CD4-positive, CD25-positive, alpha-beta regulatory T cell (primary cell): Measurements from ENCODE around the gene GYS2. TPM values are rescaled to one million over a fixed set of nuclear protein-coding genes. Genes with fewer than 3 reads are reported as not detected.

Experiments used
- ATAC-seq, 2 donors: fragments of 150-1000 bp; cut with Tn5 transposase; one replicate each; pipeline ENCODE4 v1.10.0; 2021; ENCODE audit warnings: low read depth in 2 of 2, moderate number of reproducible peaks in 2 of 2, moderate library complexity in 1 of 2
- DNase-seq, 3 donors: peaks; one replicate each; pipeline versions ENCODE4 v3.0.0 to v3.0.0-alpha.2; 2012 to 2022; ENCODE audit warnings: mixed read lengths in 1 of 3
- H3K27ac ChIP-seq: one replicate; pipeline ENCODE4 v1.7.0; 2013; ENCODE audit warnings: mild to moderate bottlenecking, low read length; ENCODE audit not compliant: insufficient read depth, poor library complexity, severe bottlenecking
- H3K27me3 ChIP-seq: one replicate; pipeline ENCODE4 v1.7.0; 2013; ENCODE audit warnings: low read length; ENCODE audit not compliant: control insufficient read depth, insufficient read depth
- H3K36me3 ChIP-seq: one replicate; pipeline ENCODE4 v1.7.0; 2013; ENCODE audit warnings: mild to moderate bottlenecking, low read length, moderate library complexity; ENCODE audit not compliant: control insufficient read depth, insufficient read depth
- H3K4me1 ChIP-seq: 2 replicates; pipeline ENCODE4 v1.7.0; 2013; ENCODE audit warnings: mild to moderate bottlenecking, low read length; ENCODE audit not compliant: insufficient read depth, control insufficient read depth, poor library complexity, severe bottlenecking
- H3K4me3 ChIP-seq: one replicate; pipeline ENCODE4 v1.7.0; 2013; ENCODE audit warnings: low read depth, mild to moderate bottlenecking, low read length, moderate library complexity
- H3K9me3 ChIP-seq, 2 experiments: 1 replicate in 1 of 2; 2 replicates in 1 of 2; pipeline ENCODE4 v1.7.0; 2013; ENCODE audit warnings: low read length in 2 of 2, mild to moderate bottlenecking in 1 of 2, moderate library complexity in 1 of 2; ENCODE audit not compliant: control insufficient read depth in 2 of 2
- H3K27ac Mint-ChIP-seq, 3 donors: one replicate each; pipeline ENCODE4 v1.8.0; 2020 to 2022; ENCODE audit warnings: mild to moderate bottlenecking in 3 of 3, mixed read lengths in 3 of 3, moderate library complexity in 2 of 3
- H3K27me3 Mint-ChIP-seq: one replicate; pipeline ENCODE4 v1.8.0; 2022; ENCODE audit warnings: mild to moderate bottlenecking, mixed read lengths
- H3K36me3 Mint-ChIP-seq: one replicate; pipeline ENCODE4 v1.8.0; 2020; ENCODE audit warnings: mixed read lengths
- H3K4me1 Mint-ChIP-seq, 4 donors: one replicate each; pipeline ENCODE4 v1.8.0; 2020 to 2022; ENCODE audit warnings: mixed read lengths in 4 of 4, mild to moderate bottlenecking in 1 of 4
- H3K4me3 Mint-ChIP-seq, 4 donors: one replicate each; pipeline ENCODE4 v1.8.0; 2020 to 2022; ENCODE audit warnings: mild to moderate bottlenecking in 4 of 4, mixed read lengths in 4 of 4, moderate library complexity in 3 of 4
- H3K9me3 Mint-ChIP-seq, 7 donors: one replicate each; pipeline ENCODE4 v1.8.0; 2020 to 2022; ENCODE audit warnings: mixed read lengths in 7 of 7, mild to moderate bottlenecking in 3 of 7, moderate library complexity in 2 of 7
- polyA plus RNA-seq, 4 donors: library from polyadenylated mRNA; unstranded; fragments of 300-500 nt; fragmentation: Illumina TruSeq; gene quantifications; one replicate each; pipeline ENCODE4 v1.2.3, GENCODE V29; 2021
- total RNA-seq: library from RNA; stranded (reverse); gene quantifications from one replicate; pipeline ENCODE4 v1.2.3, GENCODE V29; 2022

Gene GYS2
- total and polyA plus RNA-seq, 5 donors from 2014 or later = 0.08 to 0.09 TPM; not detected in 3

DNA sequence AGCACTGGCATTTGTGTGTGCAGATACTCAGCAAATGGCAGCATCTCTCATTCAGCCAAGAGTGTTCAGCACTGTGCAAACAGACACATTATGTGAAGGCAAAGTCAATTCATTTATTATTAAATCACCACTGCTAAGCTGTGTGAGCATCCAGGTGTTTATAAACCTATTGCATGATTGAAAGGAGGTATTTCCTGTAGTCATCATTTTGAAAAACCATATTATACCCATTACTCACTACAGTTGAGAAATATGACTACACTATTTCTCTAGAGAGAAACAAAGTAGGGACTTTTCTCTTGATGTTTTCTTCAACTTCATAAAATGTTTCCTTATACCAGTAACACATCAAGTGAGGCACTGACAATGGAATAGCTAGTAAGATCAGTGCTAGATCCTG, 64.8 kb downstream of the GYS2 start:
- Mint-ChIP-seq H3K27me3 (no peaks in the 10 kb centered on the region), H3K4me1 (peaks cover 0 to 10% (median 0%) of the 10 kb centered on the region in 4 donors), H3K9me3 (peaks cover 0 to 2% (median 0%) of the 10 kb centered on the region in 7 donors), H3K27ac (no peak overlapping the region), H3K36me3 (no peaks in the 10 kb centered on the region), H3K4me3 (no peak overlapping the region)
- H3K4me1 ChIP-seq = no peaks in the 10 kb centered on the region
- no peaks in the 10 kb centered on the region for H3K27me3 ChIP-seq
- H3K4me3 ChIP-seq = no peak overlapping the region
- H3K9me3 ChIP-seq = no peaks in the 10 kb centered on the region
- H3K36me3 ChIP-seq = no peaks in the 10 kb centered on the region
- DNase-seq (peak in 1 of 3 donors; percentile 40), ATAC-seq (no peak)
- no peak overlapping the region for H3K27ac ChIP-seq

DNA sequence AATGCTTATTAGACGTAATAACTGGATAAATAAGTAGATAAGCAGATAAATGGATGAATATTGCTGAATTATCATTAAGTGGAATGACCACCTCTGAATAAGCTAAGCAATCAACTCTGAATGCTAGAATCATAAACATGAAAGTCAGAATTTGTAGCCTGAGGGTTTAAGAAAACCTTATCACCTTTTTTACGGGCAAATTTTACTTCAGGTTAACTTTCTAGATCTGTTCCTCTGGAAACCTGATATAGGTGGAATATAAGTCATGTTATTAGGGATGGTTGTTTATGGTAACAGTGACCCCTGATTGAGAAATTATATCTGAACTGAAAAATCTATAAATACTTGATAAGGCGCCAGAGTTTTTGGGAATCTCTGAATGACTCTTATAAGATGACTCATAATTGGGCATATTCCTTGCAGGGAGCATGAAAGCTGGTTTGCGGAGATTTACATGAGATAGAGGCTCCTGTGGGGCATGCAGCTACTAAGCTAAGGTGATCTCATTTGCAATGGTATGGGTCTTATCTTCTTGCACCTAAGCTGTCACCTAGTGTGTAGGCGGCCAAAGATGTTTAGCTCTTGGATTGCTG, 66.5 kb downstream of the GYS2 start:
- Histone ChIP-seq H3K4me1 (no peaks in the 10 kb centered on the region), H3K27ac (no peak overlapping the region), H3K27me3 (no peaks in the 10 kb centered on the region), H3K4me3 (no peak overlapping the region), H3K9me3 (no peaks in the 10 kb centered on the region), H3K36me3 (no peaks in the 10 kb centered on the region)
- H3K36me3 Mint-ChIP-seq = no peaks in the 10 kb centered on the region
- H3K27ac Mint-ChIP-seq = no peak overlapping the region
- H3K9me3 Mint-ChIP-seq = peaks cover 0 to 2% (median 0%) of the 10 kb centered on the region in 7 donors
- peaks cover 0 to 12% (median 0%) of the 10 kb centered on the region in 4 donors for H3K4me1 Mint-ChIP-seq
- no peak overlapping the region for H3K4me3 Mint-ChIP-seq
- no peaks in the 10 kb centered on the region for H3K27me3 Mint-ChIP-seq
- DNase-seq = no peak
- no peak for ATAC-seq

DNA sequence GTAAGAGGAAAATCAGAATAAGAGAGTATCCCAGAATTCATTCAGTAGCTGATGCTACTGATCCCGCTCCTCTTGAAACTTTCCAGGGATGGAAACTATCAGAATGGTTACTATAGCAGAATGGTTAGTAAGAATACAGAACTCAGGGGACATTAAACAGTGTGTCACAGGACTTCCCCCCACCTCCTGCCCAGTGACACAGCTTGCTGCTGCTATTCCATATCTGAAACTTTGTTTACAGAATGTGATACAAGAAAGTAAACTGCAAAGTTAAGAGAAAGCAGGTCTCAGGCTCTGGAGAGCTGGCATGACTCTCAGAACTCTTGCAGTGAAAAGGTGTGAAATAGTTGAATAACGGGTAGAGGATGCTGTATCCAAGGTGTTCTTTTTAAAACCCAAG, 75.2 kb downstream of the GYS2 start:
- Mint-ChIP-seq H3K4me3 (peak overlapping the region in 1 of 4 donors; percentile 29), H3K4me1 (peaks cover 0 to 10% (median 4%) of the 10 kb centered on the region in 4 donors), H3K27ac (no peak overlapping the region), H3K27me3 (peaks cover 29% of the 10 kb centered on the region), H3K36me3 (no peaks in the 10 kb centered on the region), H3K9me3 (peaks cover 0 to 4% (median 0%) of the 10 kb centered on the region in 7 donors)
- Histone ChIP-seq H3K36me3 (no peaks in the 10 kb centered on the region), H3K9me3 (no peaks in the 10 kb centered on the region), H3K27me3 (peaks cover 24% of the 10 kb centered on the region), H3K4me3 (no peak overlapping the region), H3K27ac (no peak overlapping the region), H3K4me1 (peaks cover 16% of the 10 kb centered on the region)
- DNase-seq = no peak
- ATAC-seq = no peak

DNA sequence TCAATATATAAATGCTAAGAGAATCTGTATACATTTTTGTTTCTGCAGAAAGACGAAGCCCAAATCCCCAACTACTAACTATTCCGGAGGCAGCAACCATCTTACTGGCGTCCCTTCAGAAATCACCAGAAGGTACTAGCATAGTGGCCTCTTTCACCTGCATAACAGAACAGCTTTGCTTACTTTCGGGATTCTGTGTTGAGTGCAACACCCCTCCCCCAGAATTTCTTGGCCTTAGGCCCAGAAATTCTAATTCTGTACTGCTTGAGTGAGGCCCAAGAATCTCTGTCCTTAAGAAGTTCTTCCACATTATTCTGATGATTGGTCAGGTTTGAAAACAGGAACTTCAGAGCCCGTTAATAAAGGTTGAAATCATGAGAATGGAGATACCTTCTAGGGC, 75.7 kb downstream of the GYS2 start:
- Histone ChIP-seq H3K27me3 (peaks cover 24% of the 10 kb centered on the region), H3K9me3 (no peaks in the 10 kb centered on the region), H3K4me1 (peaks cover 16% of the 10 kb centered on the region), H3K36me3 (no peaks in the 10 kb centered on the region), H3K4me3 (no peak overlapping the region), H3K27ac (no peak overlapping the region)
- H3K4me1 Mint-ChIP-seq = peaks cover 0 to 10% (median 4%) of the 10 kb centered on the region in 4 donors
- H3K4me3 Mint-ChIP-seq = peak overlapping the region in 3 of 4 donors; percentile 48 to 83 (median 64)
- DNase-seq (no peak), ATAC-seq (no peak)
- no peak overlapping the region for H3K27ac Mint-ChIP-seq
- H3K9me3 Mint-ChIP-seq = peaks cover 0 to 4% (median 1%) of the 10 kb centered on the region in 7 donors
- peaks cover 29% of the 10 kb centered on the region for H3K27me3 Mint-ChIP-seq
- no peaks in the 10 kb centered on the region for H3K36me3 Mint-ChIP-seq

DNA sequence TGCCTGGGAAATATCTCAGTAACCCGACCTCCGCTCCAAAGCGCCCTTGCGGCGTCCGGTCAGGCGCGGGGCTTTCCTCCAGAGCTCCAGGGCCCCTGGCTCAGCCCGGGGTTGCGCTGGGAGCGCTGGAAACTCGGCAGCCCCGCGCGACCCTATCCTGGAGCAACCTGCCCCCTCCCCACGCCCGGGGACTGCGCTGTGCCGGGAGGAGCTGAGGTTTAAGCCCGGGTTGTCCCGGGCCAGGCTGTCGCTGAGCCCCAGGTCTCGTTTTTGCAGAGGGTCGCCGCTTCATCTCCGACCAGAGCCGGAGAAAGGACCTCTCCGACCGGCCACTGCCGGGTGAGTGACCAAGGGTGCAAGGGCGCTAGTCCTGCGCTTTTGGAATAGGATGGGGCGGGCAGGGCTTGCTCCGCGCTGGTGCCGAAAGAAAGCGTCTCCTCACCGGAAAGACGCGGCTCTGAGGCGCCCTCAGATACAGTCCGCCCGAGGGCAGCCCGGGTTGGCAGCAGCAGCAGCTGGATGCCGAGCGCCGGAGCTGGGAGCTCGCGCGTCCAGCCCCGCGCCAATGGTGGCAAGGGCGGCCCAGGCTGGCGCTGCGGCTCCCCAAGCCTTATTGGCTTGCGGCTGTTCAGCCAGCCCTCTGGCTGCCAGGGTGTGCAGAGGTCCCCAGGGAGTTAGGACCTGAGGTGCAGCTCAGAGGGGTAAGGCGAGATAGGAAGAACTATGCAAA, 77.0 kb downstream of the GYS2 start:
- no peak overlapping the region for H3K27ac ChIP-seq
- DNase-seq (peak; percentile 33 to 83 (median 62)), ATAC-seq (peak; percentile 91 to 93)
- no peaks in the 10 kb centered on the region for H3K36me3 ChIP-seq
- H3K9me3 ChIP-seq = no peaks in the 10 kb centered on the region
- Mint-ChIP-seq H3K9me3 (peaks cover 0 to 4% (median 1%) of the 10 kb centered on the region in 7 donors), H3K27me3 (peaks cover 29% of the 10 kb centered on the region), H3K4me1 (peaks cover 0 to 10% (median 4%) of the 10 kb centered on the region in 4 donors), H3K4me3 (peak overlapping the region; percentile 64 to 92 (median 84)), H3K27ac (peak overlapping the region in 1 of 3 donors; percentile 45), H3K36me3 (no peaks in the 10 kb centered on the region)
- H3K4me1 ChIP-seq = peaks cover 16% of the 10 kb centered on the region
- peaks cover 24% of the 10 kb centered on the region for H3K27me3 ChIP-seq
- peak overlapping the region; percentile 73 for H3K4me3 ChIP-seq

DNA sequence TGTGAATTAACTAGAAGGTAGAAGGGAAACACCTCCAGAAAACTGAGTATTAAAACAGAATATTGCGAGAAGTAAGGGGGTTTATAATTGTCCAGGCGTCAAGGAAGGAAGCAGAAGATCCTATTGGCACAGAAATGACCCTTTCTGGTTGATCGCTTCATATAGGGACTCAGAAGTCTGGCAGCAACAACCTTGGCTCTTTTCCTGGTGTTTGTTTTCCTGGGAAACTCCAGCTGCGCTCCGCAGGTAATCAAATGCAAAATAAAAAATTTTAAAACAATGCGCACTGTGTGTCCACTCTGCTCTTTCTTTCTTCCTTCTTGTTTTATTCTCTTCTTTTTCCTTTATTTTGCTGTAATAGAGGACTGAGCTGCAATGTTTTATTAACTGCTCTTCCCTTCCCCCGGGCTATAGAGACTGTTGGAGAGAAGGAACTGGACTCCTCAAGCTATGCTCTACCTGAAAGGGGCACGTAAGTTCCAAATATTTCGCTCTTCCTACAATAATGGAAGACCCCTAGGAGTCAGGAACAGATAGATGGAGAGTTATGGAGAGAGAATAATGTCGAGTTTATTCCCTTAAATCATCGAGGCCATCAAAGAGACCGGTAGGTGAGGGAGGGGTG, 77.8 kb downstream of the GYS2 start:
- Mint-ChIP-seq H3K4me3 (peak overlapping the region; percentile 64 to 87 (median 85)), H3K27ac (peak overlapping the region in 1 of 3 donors; percentile 45), H3K9me3 (peaks cover 0 to 4% (median 1%) of the 10 kb centered on the region in 7 donors), H3K36me3 (no peaks in the 10 kb centered on the region), H3K27me3 (peaks cover 29% of the 10 kb centered on the region), H3K4me1 (peaks cover 0 to 10% (median 4%) of the 10 kb centered on the region in 4 donors)
- no peak overlapping the region for H3K27ac ChIP-seq
- peaks cover 22% of the 10 kb centered on the region for H3K27me3 ChIP-seq
- peak overlapping the region; percentile 60 for H3K4me3 ChIP-seq
- no peak for DNase-seq
- no peak for ATAC-seq
- no peaks in the 10 kb centered on the region for H3K9me3 ChIP-seq
- peaks cover 16% of the 10 kb centered on the region for H3K4me1 ChIP-seq
- H3K36me3 ChIP-seq = no peaks in the 10 kb centered on the region

DNA sequence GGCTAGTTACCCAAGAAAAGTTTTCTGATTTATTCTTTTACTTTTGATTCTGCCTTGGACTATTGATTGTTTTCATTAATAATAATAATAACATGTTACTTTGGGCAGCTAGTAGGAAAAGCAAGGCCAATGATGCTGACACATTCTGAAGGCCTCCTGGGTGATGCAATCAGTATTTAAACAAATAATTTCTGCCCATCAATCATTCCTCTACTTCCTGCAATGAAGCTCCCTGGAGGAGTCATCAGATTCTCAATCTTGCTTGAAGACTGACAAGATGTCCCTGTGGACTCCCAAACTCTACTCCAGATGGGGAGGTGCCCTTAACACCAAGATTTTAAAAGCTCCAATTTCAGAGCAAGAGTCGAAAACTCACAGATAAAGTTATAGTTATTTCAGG, 78.6 kb downstream of the GYS2 start, which contains the start of gene SPX:
TSS of gene SPX (plus strand) at position 244 of the 400 bp plus-strand sequence. CDS start 177 bp downstream, outside the sequence.
- Mint-ChIP-seq H3K36me3 (no peaks in the 10 kb centered on the region), H3K27me3 (peaks cover 29% of the 10 kb centered on the region), H3K9me3 (peaks cover 0 to 4% (median 1%) of the 10 kb centered on the region in 7 donors), H3K4me1 (peaks cover 0 to 10% (median 4%) of the 10 kb centered on the region in 4 donors), H3K27ac (peak within 1 kb of the TSS in 1 of 3 donors; percentile 45), H3K4me3 (peak within 1 kb of the TSS; percentile 64 to 87 (median 85))
- Histone ChIP-seq H3K9me3 (no peaks in the 10 kb centered on the region), H3K27me3 (peaks cover 18% of the 10 kb centered on the region), H3K27ac (no peak within 1 kb of the TSS), H3K36me3 (no peaks in the 10 kb centered on the region), H3K4me1 (peaks cover 16% of the 10 kb centered on the region), H3K4me3 (peak within 1 kb of the TSS; percentile 60)
- no peak for DNase-seq
- no peak for ATAC-seq
